Measurements from ENCODE around the gene UBLCP1. TPM values are rescaled to one million over a fixed set of nuclear protein-coding genes. Genes with fewer than 3 reads are reported as not detected.
"Not testable (repeated sequence)": the region's sequence is repeated elsewhere in the genome, so short reads cannot be mapped to it uniquely, and the experiment has no call there.

Gene UBLCP1
- total RNA-seq, 1 donor = 36.7 TPM

- no peak for DNase-seq (ENCODE audit: low read depth)
- TF ChIP-seq CTCF (IDR thresholded peaks at IDR 0.05; ENCODE audit: insufficient read depth, low read depth, low read length) = no peak
- peak overlapping the region; percentile 89 for H3K4me3 ChIP-seq (ENCODE audit: low read depth, low read length)
Measured at GRCh38 chr5:159262472-159262858, 625 bp upstream of the UBLCP1 start.

GRCh38 chr5:159263569-159263905, 447 bp downstream of the UBLCP1 start:
- no peak for DNase-seq (ENCODE audit: low read depth)
- TF ChIP-seq CTCF (IDR thresholded peaks at IDR 0.05; ENCODE audit: insufficient read depth, low read depth, low read length) = no peak

GRCh38 chr5:159266764-159267163, 3.7 kb downstream of the UBLCP1 start:
- H3K4me3 ChIP-seq (ENCODE audit: low read depth, low read length); DNase-seq (ENCODE audit: low read depth): not testable (repeated sequence)

More at GRCh38 chr5:159263569-159263905, 447 bp downstream of the UBLCP1 start:
- H3K4me3 ChIP-seq (ENCODE audit: low read depth, low read length) = peak overlapping the region; percentile 89

GRCh38 chr5:159269723-159270122, 6.6 kb downstream of the UBLCP1 start:
- no peak overlapping the region for H3K4me3 ChIP-seq (ENCODE audit: low read depth, low read length)
- DNase-seq (ENCODE audit: low read depth) = no peak
- TF ChIP-seq CTCF (IDR thresholded peaks at IDR 0.05; ENCODE audit: insufficient read depth, low read depth, low read length) = no peak

- TF ChIP-seq CTCF (IDR thresholded peaks at IDR 0.05; ENCODE audit: insufficient read depth, low read depth, low read length) = no peak
- H3K4me3 ChIP-seq (ENCODE audit: low read depth, low read length) = no peak overlapping the region
- no peak for DNase-seq (ENCODE audit: low read depth)
Measured at GRCh38 chr5:159273923-159274322, 10.8 kb downstream of the UBLCP1 start.

GRCh38 chr5:159274676-159275075, 11.6 kb downstream of the UBLCP1 start:
- no peak overlapping the region for H3K4me3 ChIP-seq (ENCODE audit: low read depth, low read length)
- no peak for TF ChIP-seq CTCF (IDR thresholded peaks at IDR 0.05; ENCODE audit: insufficient read depth, low read depth, low read length)
- DNase-seq (ENCODE audit: low read depth) = no peak

- H3K4me3 ChIP-seq (ENCODE audit: low read depth, low read length) = no peak overlapping the region
- TF ChIP-seq CTCF (IDR thresholded peaks at IDR 0.05; ENCODE audit: insufficient read depth, low read depth, low read length) = peak; percentile 48
- peak; percentile 54 for DNase-seq (ENCODE audit: low read depth)
Measured at GRCh38 chr5:159286420-159287035, 23.4 kb downstream of the UBLCP1 start.
